ENCODE data around the gene BRD1. TPM values are rescaled to one million over a fixed set of nuclear protein-coding genes. Genes with fewer than 3 reads are reported as not detected.
"Not testable (repeated sequence)": the region's sequence is repeated elsewhere in the genome, so short reads cannot be mapped to it uniquely, and the experiment has no call there.

BRD1 gene
- polyA plus RNA-seq, 4 donors = 29.2 to 49.0 (median 40.4) TPM

GRCh38 chr22:49771266-49772065, 56.2 kb downstream of the BRD1 start:
- DNase-seq (ENCODE audit: low read depth in 4 of 4, low spot score in 2 of 4) = no peak

- DNase-seq (ENCODE audit: low read depth in 4 of 4, low spot score in 2 of 4) = no peak
These were observed 57.0 kb downstream of the BRD1 start for GRCh38 chr22:49770547-49771265.

- DNase-seq (ENCODE audit: low read depth in 4 of 4, low spot score in 2 of 4) = no peak
These were observed 57.8 kb downstream of the BRD1 start for GRCh38 chr22:49769691-49770546.

GRCh38 chr22:49768951-49769690, 58.6 kb downstream of the BRD1 start:
- DNase-seq (ENCODE audit: low read depth in 4 of 4, low spot score in 2 of 4) = peak in 3 of 4 donors; percentile 28 to 52 (median 40)

GRCh38 chr22:49768077-49768910, 59.4 kb downstream of the BRD1 start:
- DNase-seq (ENCODE audit: low read depth in 4 of 4, low spot score in 2 of 4) = no peak

- no peak for DNase-seq (ENCODE audit: low read depth in 4 of 4, low spot score in 2 of 4)
These were observed 60.2 kb downstream of the BRD1 start for GRCh38 chr22:49767355-49768062.

GRCh38 chr22:49765951-49766350, 61.7 kb downstream of the BRD1 start:
- DNase-seq (ENCODE audit: low read depth in 4 of 4, low spot score in 2 of 4) = no peak

- no peak for DNase-seq (ENCODE audit: low read depth in 4 of 4, low spot score in 2 of 4)
These were observed 62.4 kb downstream of the BRD1 start for GRCh38 chr22:49765091-49765771.

- no peak for DNase-seq (ENCODE audit: low read depth in 4 of 4, low spot score in 2 of 4)
These were observed 63.5 kb downstream of the BRD1 start for GRCh38 chr22:49764127-49764581.

- no peak for DNase-seq (ENCODE audit: low read depth in 4 of 4, low spot score in 2 of 4)
These were observed 64.0 kb downstream of the BRD1 start for GRCh38 chr22:49763696-49764095.

- no peak for DNase-seq (ENCODE audit: low read depth in 4 of 4, low spot score in 2 of 4)
These were observed 64.5 kb downstream of the BRD1 start for GRCh38 chr22:49763138-49763537.

- DNase-seq (ENCODE audit: low read depth in 4 of 4, low spot score in 2 of 4) = not testable (repeated sequence)
These were observed 65.1 kb downstream of the BRD1 start for GRCh38 chr22:49762571-49762970.

- DNase-seq (ENCODE audit: low read depth in 4 of 4, low spot score in 2 of 4) = no peak
These were observed 65.8 kb downstream of the BRD1 start for GRCh38 chr22:49761836-49762235.

- no peak for DNase-seq (ENCODE audit: low read depth in 4 of 4, low spot score in 2 of 4)
These were observed 66.8 kb downstream of the BRD1 start for GRCh38 chr22:49760630-49761571.

GRCh38 chr22:49760280-49760629, 67.4 kb downstream of the BRD1 start:
- no peak for DNase-seq (ENCODE audit: low read depth in 4 of 4, low spot score in 2 of 4)

- DNase-seq (ENCODE audit: low read depth in 4 of 4, low spot score in 2 of 4) = no peak
These were observed 71.0 kb downstream of the BRD1 start for GRCh38 chr22:49756676-49757075.

GRCh38 chr22:49756201-49756600, 71.5 kb downstream of the BRD1 start:
- DNase-seq (ENCODE audit: low read depth in 4 of 4, low spot score in 2 of 4) = no peak
